Measurements from ENCODE around the gene RNF169. TPM values are rescaled to one million over a fixed set of nuclear protein-coding genes. Genes with fewer than 3 reads are reported as not detected.

The RNF169 gene
- total and polyA plus RNA-seq, 8 donors: 2.1 to 28.1 (median 8.2) TPM

- intact Hi-C loops (cut with DNase I; ENCODE audit: low total_unique reads): no loop called here
- Histone ChIP-seq H3K27me3 (no peaks in the 10 kb centered on the region), H3K36me3 (peaks cover 0 to 49% (median 31%) of the 10 kb centered on the region in 4 donors)
These were observed 78.3 kb downstream of the RNF169 start for GRCh38 chr11:74826901-74827300.

GRCh38 chr11:74837191-74837590 lies 88.5 kb downstream of the RNF169 start:
- Histone ChIP-seq H3K36me3 (peaks cover 23 to 71% (median 57%) of the 10 kb centered on the region in 4 donors), H3K4me1 (no peaks in the 10 kb centered on the region), H3K27ac (no peak overlapping the region), H3K27me3 (no peaks in the 10 kb centered on the region), H3K9me3 (no peaks in the 10 kb centered on the region), H3K4me3 (no peak overlapping the region)
- intact Hi-C loops (cut with DNase I; ENCODE audit: low total_unique reads): no loop called here
- TF ChIP-seq, protein P1, sequence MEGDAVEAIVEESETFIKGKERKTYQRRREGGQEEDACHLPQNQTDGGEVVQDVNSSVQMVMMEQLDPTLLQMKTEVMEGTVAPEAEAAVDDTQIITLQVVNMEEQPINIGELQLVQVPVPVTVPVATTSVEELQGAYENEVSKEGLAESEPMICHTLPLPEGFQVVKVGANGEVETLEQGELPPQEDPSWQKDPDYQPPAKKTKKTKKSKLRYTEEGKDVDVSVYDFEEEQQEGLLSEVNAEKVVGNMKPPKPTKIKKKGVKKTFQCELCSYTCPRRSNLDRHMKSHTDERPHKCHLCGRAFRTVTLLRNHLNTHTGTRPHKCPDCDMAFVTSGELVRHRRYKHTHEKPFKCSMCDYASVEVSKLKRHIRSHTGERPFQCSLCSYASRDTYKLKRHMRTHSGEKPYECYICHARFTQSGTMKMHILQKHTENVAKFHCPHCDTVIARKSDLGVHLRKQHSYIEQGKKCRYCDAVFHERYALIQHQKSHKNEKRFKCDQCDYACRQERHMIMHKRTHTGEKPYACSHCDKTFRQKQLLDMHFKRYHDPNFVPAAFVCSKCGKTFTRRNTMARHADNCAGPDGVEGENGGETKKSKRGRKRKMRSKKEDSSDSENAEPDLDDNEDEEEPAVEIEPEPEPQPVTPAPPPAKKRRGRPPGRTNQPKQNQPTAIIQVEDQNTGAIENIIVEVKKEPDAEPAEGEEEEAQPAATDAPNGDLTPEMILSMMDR (IDR thresholded peaks at IDR 0.05): no peak
- DNase-seq: no peak
- 67 to 92% (median 91%) methylated on average over 1 of the region's 1 CpG for WGBS, 5 donors

More at GRCh38 chr11:74826901-74827300, 78.3 kb downstream of the RNF169 start:
- no peak for DNase-seq
- Histone ChIP-seq H3K4me3 (no peak overlapping the region), H3K27ac (no peak overlapping the region), H3K4me1 (peaks cover 6 to 15% (median 11%) of the 10 kb centered on the region in 4 donors), H3K9me3 (peaks cover 3 to 21% (median 13%) of the 10 kb centered on the region in 4 donors)
- 74 to 100% (median 98%) methylated on average over 4 of the region's 4 CpGs for WGBS, 5 donors
- no peak for TF ChIP-seq POLR2AphosphoS5 (IDR thresholded peaks at IDR 0.05)
- no peak for TF ChIP-seq POLR2A (IDR thresholded peaks at IDR 0.05)

GRCh38 chr11:74838188-74838587 lies 89.5 kb downstream of the RNF169 start:
- intact Hi-C loops (cut with DNase I; ENCODE audit: low total_unique reads): no loop called here
- Histone ChIP-seq H3K27ac (no peak overlapping the region), H3K36me3 (peaks cover 23 to 80% (median 66%) of the 10 kb centered on the region in 4 donors), H3K4me3 (no peak overlapping the region), H3K4me1 (no peaks in the 10 kb centered on the region), H3K27me3 (no peaks in the 10 kb centered on the region), H3K9me3 (no peaks in the 10 kb centered on the region)
- WGBS, 5 donors: 93 to 100% (median 100%) methylated on average over 1 of the region's 1 CpG
- DNase-seq: no peak
- TF ChIP-seq POLR2A (IDR thresholded peaks at IDR 0.05) (no peak), EP300 (IDR thresholded peaks at IDR 0.05) (no peak), POLR2AphosphoS5 (IDR thresholded peaks at IDR 0.05) (no peak)
- TF ChIP-seq, protein P1 (IDR thresholded peaks at IDR 0.05): no peak

DNA sequence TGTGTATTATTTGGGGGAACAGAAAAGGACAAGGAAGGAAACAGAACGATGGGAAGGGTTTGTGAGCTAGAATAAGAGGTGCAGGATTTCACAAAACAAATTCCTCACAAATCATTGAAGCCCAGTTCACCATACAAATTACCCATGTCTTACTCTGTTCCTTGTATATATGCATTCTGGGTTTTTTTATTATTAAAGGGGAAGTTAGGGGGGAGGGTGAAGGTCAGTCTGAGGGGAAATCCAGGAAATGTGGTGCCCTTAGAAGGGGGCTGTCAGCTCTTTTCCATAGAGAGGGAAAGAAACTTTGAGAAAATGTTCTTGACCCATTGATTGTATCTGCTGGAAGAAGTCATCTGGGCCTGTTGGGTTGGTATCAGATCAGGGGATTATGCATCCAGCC lies 90.8 kb downstream of the RNF169 start:
- no peaks in the 10 kb centered on the region for H3K27me3 ChIP-seq
- no peaks in the 10 kb centered on the region for H3K4me1 ChIP-seq
- no peak overlapping the region for H3K4me3 ChIP-seq
- DNase-seq: no peak
- WGBS, 5 donors: 65 to 90% (median 82%) methylated on average over 1 of the region's 1 CpG
- intact Hi-C loops (cut with DNase I; ENCODE audit: low total_unique reads): no loop called here
- H3K27ac ChIP-seq: no peak overlapping the region
- TF ChIP-seq POLR2A (IDR thresholded peaks at IDR 0.05) (no peak), POLR2AphosphoS5 (IDR thresholded peaks at IDR 0.05) (no peak), EP300 (IDR thresholded peaks at IDR 0.05) (no peak)
- TF ChIP-seq, protein P1 (IDR thresholded peaks at IDR 0.05): no peak
- peaks cover 31 to 80% (median 74%) of the 10 kb centered on the region in 4 donors for H3K36me3 ChIP-seq
- no peaks in the 10 kb centered on the region for H3K9me3 ChIP-seq

DNA sequence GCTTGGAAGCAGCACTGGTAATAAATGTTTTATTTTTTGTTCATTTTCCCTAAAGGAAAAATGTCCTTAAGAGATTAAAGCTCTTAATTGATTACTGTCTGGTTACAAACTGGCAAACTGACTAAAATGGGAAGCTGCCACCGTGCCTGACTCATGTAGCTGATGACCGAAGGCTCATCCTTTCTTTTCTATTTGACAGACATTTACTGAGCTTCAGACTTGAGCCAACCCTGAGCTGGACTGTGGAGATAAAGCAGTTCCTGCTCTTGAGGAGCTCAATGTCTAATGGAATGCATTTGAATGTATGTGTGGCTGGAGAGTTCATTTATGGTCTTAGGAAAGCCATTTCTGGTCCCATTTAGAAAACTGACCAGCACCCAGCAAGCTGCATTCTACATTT lies 91.3 kb downstream of the RNF169 start:
- H3K27me3 ChIP-seq: no peaks in the 10 kb centered on the region
- intact Hi-C loops (cut with DNase I; ENCODE audit: low total_unique reads): no loop called here
- no peaks in the 10 kb centered on the region for H3K4me1 ChIP-seq
- H3K9me3 ChIP-seq: no peaks in the 10 kb centered on the region
- WGBS, 5 donors: 55 to 86% (median 72%) methylated on average over 2 of the region's 2 CpGs
- no peak for TF ChIP-seq POLR2AphosphoS5 (IDR thresholded peaks at IDR 0.05)
- no peak for TF ChIP-seq EP300 (IDR thresholded peaks at IDR 0.05)
- TF ChIP-seq POLR2A (IDR thresholded peaks at IDR 0.05): no peak
- TF ChIP-seq, protein P1 (IDR thresholded peaks at IDR 0.05): no peak
- no peak for DNase-seq
- H3K27ac ChIP-seq: no peak overlapping the region
- H3K36me3 ChIP-seq: peaks cover 28 to 80% (median 74%) of the 10 kb centered on the region in 4 donors
- H3K4me3 ChIP-seq: no peak overlapping the region
